Measurements from ENCODE around the gene CDK14. TPM values are rescaled to one million over a fixed set of nuclear protein-coding genes. Genes with fewer than 3 reads are reported as not detected.

The CDK14 gene
- total RNA-seq, 1 donor, result 44.8 TPM

- TF ChIP-seq, protein P1, sequence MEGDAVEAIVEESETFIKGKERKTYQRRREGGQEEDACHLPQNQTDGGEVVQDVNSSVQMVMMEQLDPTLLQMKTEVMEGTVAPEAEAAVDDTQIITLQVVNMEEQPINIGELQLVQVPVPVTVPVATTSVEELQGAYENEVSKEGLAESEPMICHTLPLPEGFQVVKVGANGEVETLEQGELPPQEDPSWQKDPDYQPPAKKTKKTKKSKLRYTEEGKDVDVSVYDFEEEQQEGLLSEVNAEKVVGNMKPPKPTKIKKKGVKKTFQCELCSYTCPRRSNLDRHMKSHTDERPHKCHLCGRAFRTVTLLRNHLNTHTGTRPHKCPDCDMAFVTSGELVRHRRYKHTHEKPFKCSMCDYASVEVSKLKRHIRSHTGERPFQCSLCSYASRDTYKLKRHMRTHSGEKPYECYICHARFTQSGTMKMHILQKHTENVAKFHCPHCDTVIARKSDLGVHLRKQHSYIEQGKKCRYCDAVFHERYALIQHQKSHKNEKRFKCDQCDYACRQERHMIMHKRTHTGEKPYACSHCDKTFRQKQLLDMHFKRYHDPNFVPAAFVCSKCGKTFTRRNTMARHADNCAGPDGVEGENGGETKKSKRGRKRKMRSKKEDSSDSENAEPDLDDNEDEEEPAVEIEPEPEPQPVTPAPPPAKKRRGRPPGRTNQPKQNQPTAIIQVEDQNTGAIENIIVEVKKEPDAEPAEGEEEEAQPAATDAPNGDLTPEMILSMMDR (IDR thresholded peaks at IDR 0.05; ENCODE audit: insufficient read depth, low read length), result no peak
- no peak overlapping the region for H3K4me3 ChIP-seq (ENCODE audit: low read depth, low read length)
- no peak for DNase-seq (ENCODE audit: low read depth)
Observed at GRCh38 chr7:90602303-90602702, 6.2 kb downstream of the CDK14 start.

DNA sequence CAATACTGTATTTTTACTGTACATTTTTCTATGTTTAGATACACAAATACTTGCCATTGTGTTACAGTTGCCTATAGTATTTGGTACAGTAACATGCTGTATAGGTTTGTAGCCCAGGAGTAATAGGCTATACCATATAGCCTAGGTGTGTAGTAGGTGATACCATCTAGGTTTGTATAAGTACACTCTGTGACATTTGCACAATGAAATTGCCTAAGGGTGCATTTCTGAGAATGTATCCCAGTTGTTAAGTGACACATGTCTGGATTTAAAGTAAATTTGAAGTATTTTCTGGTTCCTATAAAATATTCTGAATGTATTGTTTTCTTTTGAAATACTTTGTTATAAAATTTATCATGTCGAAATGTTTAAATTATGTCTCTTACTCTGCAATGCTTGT, 7.2 kb downstream of the CDK14 start:
- no peak overlapping the region for H3K4me3 ChIP-seq (ENCODE audit: low read depth, low read length)
- DNase-seq (ENCODE audit: low read depth), result no peak
- TF ChIP-seq, protein P1 (IDR thresholded peaks at IDR 0.05; ENCODE audit: insufficient read depth, low read length), result no peak

- TF ChIP-seq, protein P1 (IDR thresholded peaks at IDR 0.05; ENCODE audit: insufficient read depth, low read length), result no peak
- H3K4me3 ChIP-seq (ENCODE audit: low read depth, low read length), result no peak overlapping the region
- no peak for DNase-seq (ENCODE audit: low read depth)
Observed at GRCh38 chr7:90604383-90604782, 8.3 kb downstream of the CDK14 start.

- no peak overlapping the region for H3K4me3 ChIP-seq (ENCODE audit: low read depth, low read length)
- TF ChIP-seq, protein P1 (IDR thresholded peaks at IDR 0.05; ENCODE audit: insufficient read depth, low read length), result no peak
- no peak for DNase-seq (ENCODE audit: low read depth)
Observed at GRCh38 chr7:90605055-90605454, 8.9 kb downstream of the CDK14 start.

GRCh38 chr7:90607196-90607595, 11.1 kb downstream of the CDK14 start:
- DNase-seq (ENCODE audit: low read depth), result no peak

GRCh38 chr7:90610105-90610504, 14.0 kb downstream of the CDK14 start:
- no peak for DNase-seq (ENCODE audit: low read depth)
- TF ChIP-seq, protein P1 (IDR thresholded peaks at IDR 0.05; ENCODE audit: insufficient read depth, low read length), result no peak
- H3K4me3 ChIP-seq (ENCODE audit: low read depth, low read length), result no peak overlapping the region

More at GRCh38 chr7:90607196-90607595, 11.1 kb downstream of the CDK14 start:
- no peak overlapping the region for H3K4me3 ChIP-seq (ENCODE audit: low read depth, low read length)
- TF ChIP-seq, protein P1 (IDR thresholded peaks at IDR 0.05; ENCODE audit: insufficient read depth, low read length), result no peak

DNA sequence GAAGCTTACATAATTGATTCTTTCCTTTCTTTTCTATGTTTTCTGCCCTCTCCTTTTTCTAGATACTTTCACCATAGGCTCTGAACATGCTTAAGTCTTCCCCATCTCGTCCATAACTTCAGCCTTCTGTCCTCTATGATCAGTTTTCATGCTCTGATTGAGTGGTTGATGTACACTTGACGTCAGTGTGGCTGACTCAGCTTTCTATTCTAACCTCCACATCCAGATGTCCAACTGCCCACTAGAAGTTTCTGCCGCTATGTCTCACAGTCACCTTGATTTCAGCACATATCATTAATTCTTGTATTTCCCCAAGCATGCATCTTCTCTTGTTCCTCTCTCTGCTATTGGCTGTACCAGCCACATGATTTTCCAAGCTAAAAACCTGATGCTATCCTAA, 15.0 kb downstream of the CDK14 start:
- H3K4me3 ChIP-seq (ENCODE audit: low read depth, low read length), result no peak overlapping the region
- no peak for DNase-seq (ENCODE audit: low read depth)
- TF ChIP-seq, protein P1 (IDR thresholded peaks at IDR 0.05; ENCODE audit: insufficient read depth, low read length), result no peak
